Activated gamma-delta T cell treated with Interleukin-2 at 50 U/mL for 16 hours (primary cell): ENCODE results near the gene CLCF1.
"Not testable (repeated sequence)": the region's sequence is repeated elsewhere in the genome, so short reads cannot be mapped to it uniquely, and the experiment has no call there.

Experiments
- DNase-seq: peaks from one replicate; pipeline ENCODE4 v3.0.0-alpha.2; 2020

Gene CLCF1

GRCh38 chr11:67321313-67321871 is 52.0 kb downstream of the CLCF1 start:
- DNase-seq = no peak

- no peak for DNase-seq
These were observed 52.7 kb downstream of the CLCF1 start for GRCh38 chr11:67320691-67321090.

- DNase-seq = no peak
These were observed 53.4 kb downstream of the CLCF1 start for GRCh38 chr11:67320011-67320410.

- not testable (repeated sequence) for DNase-seq
These were observed 54.5 kb downstream of the CLCF1 start for GRCh38 chr11:67318876-67319275.

- no peak for DNase-seq
These were observed 55.4 kb downstream of the CLCF1 start for GRCh38 chr11:67317888-67318555.

GRCh38 chr11:67317205-67317887 is 56.1 kb downstream of the CLCF1 start:
- peak; percentile 99 for DNase-seq

- DNase-seq = no peak
These were observed 56.6 kb downstream of the CLCF1 start for GRCh38 chr11:67316882-67317204.

- no peak for DNase-seq
These were observed 58.0 kb downstream of the CLCF1 start for GRCh38 chr11:67315325-67315909.

- DNase-seq = no peak
These were observed 59.2 kb downstream of the CLCF1 start for GRCh38 chr11:67314218-67314617.
